ENCODE measurements around the gene SLC9B1. TPM values are rescaled to one million over a fixed set of nuclear protein-coding genes. Genes with fewer than 3 reads are reported as not detected.
"Not testable (repeated sequence)": the region's sequence is repeated elsewhere in the genome, so short reads cannot be mapped to it uniquely, and the experiment has no call there.

The SLC9B1 gene
- total and polyA plus RNA-seq, 4 donors = 0.12 to 4.6 (median 0.35) TPM

- WGBS, 2 donors = 76 to 87% methylated on average over 2 of the region's 2 CpGs
- DNase-seq = peak in 2 of 3 donors; percentile 36 to 67
- no peaks in the 10 kb centered on the region for H3K9me3 ChIP-seq (ENCODE audit: control insufficient read depth in 4 of 4, insufficient read depth in 3 of 4, low read length in 3 of 4)
Measured at GRCh38 chr4:103002551-103002950, 17.0 kb downstream of the SLC9B1 start.

GRCh38 chr4:102994803-102995202 is 24.7 kb downstream of the SLC9B1 start:
- ATAC-seq (ENCODE audit: insufficient read depth, low FRiP score) = no peak
- no peaks in the 10 kb centered on the region for H3K27me3 ChIP-seq (ENCODE audit: control insufficient read depth in 3 of 3, insufficient read depth in 3 of 3, low read length in 2 of 3)
- DNase-seq = no peak
- no peak overlapping the region for H3K27ac ChIP-seq (ENCODE audit: low read depth in 1 of 2, low read length in 1 of 2)
- no peaks in the 10 kb centered on the region for H3K4me1 ChIP-seq (ENCODE audit: control insufficient read depth in 5 of 5, insufficient read depth in 5 of 5, low read length in 5 of 5)
- WGBS, 2 donors = 89% methylated on average over 1 of the region's 1 CpG
- no peaks in the 10 kb centered on the region for H3K36me3 ChIP-seq (ENCODE audit: control insufficient read depth in 4 of 4, insufficient read depth in 4 of 4, low read length in 4 of 4)
- TF ChIP-seq, protein P1, sequence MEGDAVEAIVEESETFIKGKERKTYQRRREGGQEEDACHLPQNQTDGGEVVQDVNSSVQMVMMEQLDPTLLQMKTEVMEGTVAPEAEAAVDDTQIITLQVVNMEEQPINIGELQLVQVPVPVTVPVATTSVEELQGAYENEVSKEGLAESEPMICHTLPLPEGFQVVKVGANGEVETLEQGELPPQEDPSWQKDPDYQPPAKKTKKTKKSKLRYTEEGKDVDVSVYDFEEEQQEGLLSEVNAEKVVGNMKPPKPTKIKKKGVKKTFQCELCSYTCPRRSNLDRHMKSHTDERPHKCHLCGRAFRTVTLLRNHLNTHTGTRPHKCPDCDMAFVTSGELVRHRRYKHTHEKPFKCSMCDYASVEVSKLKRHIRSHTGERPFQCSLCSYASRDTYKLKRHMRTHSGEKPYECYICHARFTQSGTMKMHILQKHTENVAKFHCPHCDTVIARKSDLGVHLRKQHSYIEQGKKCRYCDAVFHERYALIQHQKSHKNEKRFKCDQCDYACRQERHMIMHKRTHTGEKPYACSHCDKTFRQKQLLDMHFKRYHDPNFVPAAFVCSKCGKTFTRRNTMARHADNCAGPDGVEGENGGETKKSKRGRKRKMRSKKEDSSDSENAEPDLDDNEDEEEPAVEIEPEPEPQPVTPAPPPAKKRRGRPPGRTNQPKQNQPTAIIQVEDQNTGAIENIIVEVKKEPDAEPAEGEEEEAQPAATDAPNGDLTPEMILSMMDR (IDR thresholded peaks at IDR 0.05; ENCODE audit: control extremely low read depth, extremely low read depth) = no peak
- H3K9me3 ChIP-seq (ENCODE audit: control insufficient read depth in 4 of 4, insufficient read depth in 3 of 4, low read length in 3 of 4) = peaks cover 0 to 4% (median 0%) of the 10 kb centered on the region in 4 donors
- no peak overlapping the region for H3K4me3 ChIP-seq
- H3K9ac ChIP-seq (ENCODE audit: insufficient read depth in 1 of 2, low read length in 2 of 2) = no peak overlapping the region

More at GRCh38 chr4:103002551-103002950, 17.0 kb downstream of the SLC9B1 start:
- H3K9ac ChIP-seq (ENCODE audit: insufficient read depth in 1 of 2, low read length in 2 of 2) = no peak overlapping the region
- no peak overlapping the region for H3K27ac ChIP-seq (ENCODE audit: low read depth in 1 of 2, low read length in 1 of 2)
- no peaks in the 10 kb centered on the region for H3K36me3 ChIP-seq (ENCODE audit: control insufficient read depth in 4 of 4, insufficient read depth in 4 of 4, low read length in 4 of 4)
- no peak for ATAC-seq (ENCODE audit: insufficient read depth, low FRiP score)
- H3K4me3 ChIP-seq = no peak overlapping the region
- peaks cover 0 to 2% (median 0%) of the 10 kb centered on the region in 5 donors for H3K4me1 ChIP-seq (ENCODE audit: control insufficient read depth in 5 of 5, insufficient read depth in 5 of 5, low read length in 5 of 5)
- no peaks in the 10 kb centered on the region for H3K27me3 ChIP-seq (ENCODE audit: control insufficient read depth in 3 of 3, insufficient read depth in 3 of 3, low read length in 2 of 3)
- TF ChIP-seq, protein P1 (IDR thresholded peaks at IDR 0.05; ENCODE audit: control extremely low read depth, extremely low read depth) = no peak

GRCh38 chr4:102993985-102994384 is 25.5 kb downstream of the SLC9B1 start:
- not testable (repeated sequence) for H3K27ac ChIP-seq (ENCODE audit: low read depth in 1 of 2, low read length in 1 of 2); H3K27me3 ChIP-seq (ENCODE audit: control insufficient read depth in 3 of 3, insufficient read depth in 3 of 3, low read length in 2 of 3); H3K9ac ChIP-seq (ENCODE audit: insufficient read depth in 1 of 2, low read length in 2 of 2); H3K4me3 ChIP-seq; H3K9me3 ChIP-seq (ENCODE audit: control insufficient read depth in 4 of 4, insufficient read depth in 3 of 4, low read length in 3 of 4); H3K36me3 ChIP-seq (ENCODE audit: control insufficient read depth in 4 of 4, insufficient read depth in 4 of 4, low read length in 4 of 4); DNase-seq; ATAC-seq (ENCODE audit: insufficient read depth, low FRiP score); H3K4me1 ChIP-seq (ENCODE audit: control insufficient read depth in 5 of 5, insufficient read depth in 5 of 5, low read length in 5 of 5)

GRCh38 chr4:102988429-102989020 is 31.0 kb downstream of the SLC9B1 start:
- no peaks in the 10 kb centered on the region for H3K4me1 ChIP-seq (ENCODE audit: control insufficient read depth in 5 of 5, insufficient read depth in 5 of 5, low read length in 5 of 5)
- H3K4me3 ChIP-seq = no peak overlapping the region
- H3K36me3 ChIP-seq (ENCODE audit: control insufficient read depth in 4 of 4, insufficient read depth in 4 of 4, low read length in 4 of 4) = no peaks in the 10 kb centered on the region
- TF ChIP-seq, protein P1 (IDR thresholded peaks at IDR 0.05; ENCODE audit: control extremely low read depth, extremely low read depth) = no peak
- DNase-seq = no peak
- no peak for ATAC-seq (ENCODE audit: insufficient read depth, low FRiP score)
- peaks cover 0 to 1% (median 0%) of the 10 kb centered on the region in 4 donors for H3K9me3 ChIP-seq (ENCODE audit: control insufficient read depth in 4 of 4, insufficient read depth in 3 of 4, low read length in 3 of 4)
- no peaks in the 10 kb centered on the region for H3K27me3 ChIP-seq (ENCODE audit: control insufficient read depth in 3 of 3, insufficient read depth in 3 of 3, low read length in 2 of 3)
- H3K27ac ChIP-seq (ENCODE audit: low read depth in 1 of 2, low read length in 1 of 2) = no peak overlapping the region
- H3K9ac ChIP-seq (ENCODE audit: insufficient read depth in 1 of 2, low read length in 2 of 2) = no peak overlapping the region
- 97% methylated on average over 1 of the region's 1 CpG for WGBS, 2 donors

Data from lung (tissue), 12 donors.